H1 (cell line): ENCODE results near the gene ZNF565. TPM values are rescaled to one million over a fixed set of nuclear protein-coding genes. Genes with fewer than 3 reads are reported as not detected.

ENCODE experiments used
- CTCF ChIA-PET: fragments of 300-600 bp; sonication (Branson Sonifier 250); formaldehyde crosslinking; loops from one replicate; lab custom pipeline; 2021; ENCODE audit not compliant: partially characterized antibody; lab: Charles Lee
- POLR2A ChIA-PET: fragments of 300-600 bp; sonication (Branson Sonifier 250); formaldehyde crosslinking; loops from one replicate; lab custom pipeline; 2021; ENCODE audit warnings: inconsistent platforms; ENCODE audit not compliant: partially characterized antibody; lab: Charles Lee
- DNase-seq, 2 experiments: peaks; one replicate each; pipeline versions ENCODE4 v3.0.0 to v3.0.0-alpha.2; 2010 to 2022; ENCODE audit warnings: low spot score in 2 of 2, low read depth in 1 of 2, mixed read lengths in 1 of 2
- FAIRE-seq: peaks from 2 replicates; lab custom pipeline; 2011; peaks lifted over from hg19 to GRCh38; lab: Jason Lieb, UNC
- H2AFZ ChIP-seq: 2 replicates; pipeline ENCODE4 v1.8.1; 2012; ENCODE audit warnings: low read length, inconsistent platforms
- H2AK5ac ChIP-seq: 2 replicates; pipeline ENCODE4 v1.6.1; 2013; ENCODE audit warnings: low read depth, low read length
- H2BK120ac ChIP-seq: replicated peaks from 2 replicates; pipeline ENCODE3; 2013; ENCODE audit warnings: low read depth, low read length, inconsistent platforms
- H2BK12ac ChIP-seq: 2 replicates; pipeline ENCODE4 v1.6.1; 2013; ENCODE audit warnings: low read depth, low read length
- H2BK15ac ChIP-seq: 2 replicates; pipeline ENCODE4 v1.6.1; 2013; ENCODE audit warnings: low read length
- H2BK20ac ChIP-seq: 2 replicates; pipeline ENCODE4 v1.6.1; 2013; ENCODE audit warnings: low read length
- H2BK5ac ChIP-seq: 2 replicates; pipeline ENCODE4 v1.6.1; 2013; ENCODE audit warnings: low read depth, low read length
- H3K14ac ChIP-seq: 2 replicates; pipeline ENCODE4 v1.6.1; 2013; ENCODE audit warnings: inconsistent platforms; ENCODE audit not compliant: insufficient read length
- H3K18ac ChIP-seq: 2 replicates; pipeline ENCODE4 v1.6.1; 2013; ENCODE audit warnings: low read length; ENCODE audit errors: extremely low read depth
- H3K23ac ChIP-seq: 2 replicates; pipeline ENCODE4 v1.6.1; 2013; ENCODE audit warnings: inconsistent platforms; ENCODE audit not compliant: insufficient read length
- H3K23me2 ChIP-seq: 2 replicates; pipeline ENCODE4 v1.6.1; 2013; ENCODE audit warnings: low read depth, low read length
- H3K27ac ChIP-seq: 2 replicates; pipeline ENCODE4 v1.6.1; 2011; ENCODE audit warnings: low read depth, low read length, inconsistent platforms
- H3K27me3 ChIP-seq, 4 experiments: replicated peaks in 1 of 4; 1 replicate in 1 of 4; 2 replicates in 3 of 4; pipeline versions ENCODE4 v1.6.1 to v1.8.1; 2011 to 2013; ENCODE audit warnings: low read length in 3 of 4, mild to moderate bottlenecking in 3 of 4, inconsistent platforms in 2 of 4, mixed read lengths in 2 of 4, moderate library complexity in 1 of 4; ENCODE audit not compliant: control insufficient read depth in 3 of 4, insufficient read depth in 3 of 4; ENCODE audit errors: extremely low read depth in 1 of 4
- H3K36me3 ChIP-seq, 4 experiments: 2 replicates each; pipeline versions ENCODE4 v1.6.1 to v1.8.1; 2011 to 2013; ENCODE audit warnings: mild to moderate bottlenecking in 4 of 4, low read length in 3 of 4, moderate library complexity in 2 of 4, control low read depth in 1 of 4, inconsistent platforms in 1 of 4; ENCODE audit not compliant: insufficient read depth in 4 of 4, control insufficient read depth in 2 of 4
- H3K4ac ChIP-seq: replicated peaks from 2 replicates; pipeline ENCODE3; 2013; ENCODE audit warnings: low read length, low read depth, mixed read lengths, inconsistent platforms; ENCODE audit not compliant: insufficient read length
- H3K4me1 ChIP-seq, 4 experiments: replicated peaks in 1 of 4; 1 replicate in 1 of 4; 2 replicates in 3 of 4; pipeline versions ENCODE4 v1.6.1 to v1.8.1; 2011 to 2013; ENCODE audit warnings: low read length in 3 of 4, inconsistent platforms in 2 of 4, mixed read lengths in 1 of 4; ENCODE audit not compliant: insufficient read depth in 4 of 4, control insufficient read depth in 3 of 4
- H3K4me2 ChIP-seq, 2 experiments: 2 replicates each; pipeline versions ENCODE4 v1.6.1 to v1.8.1; 2011 to 2013; ENCODE audit warnings: low read depth in 2 of 2, low read length in 2 of 2, control low read depth in 1 of 2, inconsistent platforms in 1 of 2, mild to moderate bottlenecking in 1 of 2; ENCODE audit not compliant: insufficient read depth in 1 of 2
- H3K4me3 ChIP-seq, 4 experiments: fragments of 200-600, 300-600 bp in 1 of 4; sonication (generic), shearing (Covaris generic), sonication (Bioruptor Twin) in 1 of 4; 2 replicates each; pipeline versions ENCODE4 v1.5.1 to v1.8.1; 2011 to 2016; ENCODE audit warnings: low read length in 4 of 4, low read depth in 3 of 4, control low read depth in 2 of 4, inconsistent platforms in 2 of 4, mild to moderate bottlenecking in 2 of 4, mixed read lengths in 1 of 4, moderate library complexity in 1 of 4; ENCODE audit not compliant: insufficient read depth in 2 of 4; ENCODE audit errors: extremely low read depth in 1 of 4
- H3K56ac ChIP-seq: replicated peaks from 2 replicates; pipeline ENCODE3; 2013; ENCODE audit warnings: low read depth, mild to moderate bottlenecking, mixed read lengths, low read length, inconsistent platforms; ENCODE audit not compliant: insufficient read length
- H3K79me1 ChIP-seq: 2 replicates; pipeline ENCODE4 v1.6.1; 2013; ENCODE audit warnings: low read depth, low read length, control low read depth
- H3K79me2 ChIP-seq, 2 experiments: 2 replicates each; pipeline versions ENCODE4 v1.6.1 to v1.8.1; 2012 to 2013; ENCODE audit warnings: low read length in 2 of 2, mild to moderate bottlenecking in 2 of 2, inconsistent platforms in 1 of 2; ENCODE audit not compliant: insufficient read depth in 2 of 2, control insufficient read depth in 1 of 2
- H3K9ac ChIP-seq, 4 experiments: replicated peaks in 1 of 4; 1 replicate in 1 of 4; 2 replicates in 3 of 4; pipeline versions ENCODE4 v1.6.1 to v1.8.1; 2011 to 2013; ENCODE audit warnings: low read depth in 3 of 4, low read length in 3 of 4, control low read depth in 2 of 4, mild to moderate bottlenecking in 2 of 4, moderate library complexity in 2 of 4, inconsistent platforms in 1 of 4; ENCODE audit errors: extremely low read depth in 1 of 4
- H3K9me3 ChIP-seq, 2 experiments: 2 replicates each; pipeline versions ENCODE4 v1.6.1 to v1.8.1; 2012 to 2013; ENCODE audit warnings: mild to moderate bottlenecking in 2 of 2, moderate library complexity in 2 of 2, control low read depth in 1 of 2, inconsistent platforms in 1 of 2, low read depth in 1 of 2, low read length in 1 of 2, mixed read lengths in 1 of 2; ENCODE audit not compliant: insufficient read depth in 2 of 2
- H4K20me1 ChIP-seq, 2 experiments: replicated peaks in 1 of 2; 2 replicates each; pipeline versions ENCODE3 to v1.8.1; 2011 to 2013; ENCODE audit warnings: inconsistent platforms in 2 of 2, low read length in 2 of 2, mild to moderate bottlenecking in 1 of 2; ENCODE audit not compliant: insufficient read depth in 2 of 2, control insufficient read depth in 1 of 2
- H4K5ac ChIP-seq: 2 replicates; pipeline ENCODE4 v1.6.1; 2013; ENCODE audit warnings: low read length, low read depth, mixed read lengths, inconsistent platforms; ENCODE audit not compliant: insufficient read length
- H4K8ac ChIP-seq: 2 replicates; pipeline ENCODE4 v1.8.0; 2013; ENCODE audit warnings: mild to moderate bottlenecking, moderate library complexity, low read length, inconsistent platforms; ENCODE audit not compliant: insufficient read depth; ENCODE audit errors: extremely low read depth
- H4K91ac ChIP-seq: replicated peaks from 2 replicates; pipeline ENCODE3; 2013; ENCODE audit warnings: low read length, mixed read lengths, inconsistent platforms; ENCODE audit not compliant: insufficient read length
- HDAC6 ChIP-seq: IDR thresholded peaks from one replicate; pipeline ENCODE4 v1.7.1; 2012; ENCODE audit warnings: low read depth, mild to moderate bottlenecking, inconsistent platforms, low read length, moderate library complexity
- JUN ChIP-seq: IDR thresholded peaks from 2 replicates; pipeline ENCODE4 v1.6.1; 2011; ENCODE audit warnings: low read depth, mild to moderate bottlenecking, improper control_type of control experiment, low read length
- RFX5 ChIP-seq: IDR thresholded peaks from 2 replicates; pipeline ENCODE4 v1.6.1; 2011; ENCODE audit warnings: low read depth, low read length, improper control_type of control experiment, borderline replicate concordance
- SIN3A ChIP-seq, 2 experiments: IDR thresholded peaks in 1 of 2; conservative IDR thresholded peaks in 1 of 2; 2 replicates each; pipeline ENCODE4 v1.6.1; 2011 to 2012; ENCODE audit warnings: low read length in 2 of 2, improper control_type of control experiment in 1 of 2, low read depth in 1 of 2, mild to moderate bottlenecking in 1 of 2
- TBP ChIP-seq: IDR thresholded peaks from 2 replicates; pipeline ENCODE4 v1.6.1; 2011; ENCODE audit warnings: low read depth, low read length, improper control_type of control experiment
- TEAD4 ChIP-seq: IDR thresholded peaks from 2 replicates; pipeline ENCODE4 v1.6.1; 2012; ENCODE audit warnings: low read depth, low read length, inconsistent platforms, mixed read lengths
- ZNF274 ChIP-seq: IDR thresholded peaks from 2 replicates; pipeline ENCODE4 v1.7.0; 2012; ENCODE audit warnings: low read length, borderline replicate concordance; ENCODE audit errors: extremely low read depth
- WGBS, 2 experiments: shearing (Covaris generic) in 1 of 2; methylation state at CpG; one replicate each; pipeline versions ENCODE4 v1.1.6 to v1.1.7; 2013 to 2015; ENCODE audit warnings: low lambda C conversion rate in 2 of 2, mixed read lengths in 2 of 2, inconsistent platforms in 1 of 2, low coverage in 1 of 2, missing lambda C conversion rate in 1 of 2; ENCODE audit not compliant: insufficient replicate concordance in 2 of 2, insufficient coverage in 1 of 2, insufficient read length in 1 of 2; ENCODE audit errors: extremely low coverage in 1 of 2, missing lambda C conversion rate in 1 of 2; 5-methylcytosine and 5-hydroxymethylcytosine counted together
- polyA plus RNA-seq, 7 experiments: library from polyadenylated mRNA; depleted of rRNA in 3 of 7; stranded (reverse) in 5 of 7; unstranded in 2 of 7; fragments of >200 nt in 5 of 7; fragments of 200-250 nt in 2 of 7; gene quantifications; 1 replicate in 5 of 7; 2 replicates in 1 of 7; 4 replicates in 1 of 7; pipeline versions ENCODE4 v1.2.1 to v1.2.3, GENCODE V29; 2011 to 2013; ENCODE audit warnings: missing spikeins in 2 of 7, mixed read lengths in 2 of 7
- total RNA-seq: library from RNA; stranded (reverse); fragmentation: NEBNext Ultra II Directional; extraction: Animal tissue kit (Norgen Biotek cat#: 25700); gene quantifications from 2 replicates; pipeline ENCODE4 v1.2.1, GENCODE V29; 2021

Gene ZNF565
- total and polyA plus RNA-seq, 2 of the 8 experiments (the other 6 are each of a cell fraction or from before 2014, with no cell fraction given), result 0.89 to 3.1 TPM

- Histone ChIP-seq H3K79me1 (no peaks in the 10 kb centered on the region), H4K91ac (no peak overlapping the region), H3K27ac (no peak overlapping the region), H3K36me3 (peaks cover 0 to 2% (median 0%) of the 10 kb centered on the region in 4 experiments; a peak in 1 of 8 replicates), H3K4me2 (peak overlapping the region in 1 of 2 experiments; percentile 43; a peak in 2 of 4 replicates), H3K4me3 (peak overlapping the region in 1 of 4 experiments; percentile 34; a peak in 1 of 8 replicates), H2BK120ac (no peak overlapping the region), H2BK20ac (no peak overlapping the region), H2AFZ (no peak overlapping the region), H2BK5ac (no peak overlapping the region), H2AK5ac (no peak overlapping the region), H3K79me2 (no peaks in the 10 kb centered on the region), H3K23me2 (no peaks in the 10 kb centered on the region), H3K4ac (no peak overlapping the region), H3K9ac (no peak overlapping the region; a peak in 1 of 7 replicates), H3K4me1 (no peaks in the 10 kb centered on the region; a peak in 1 of 7 replicates), H3K23ac (no peak overlapping the region), H3K27me3 (no peaks in the 10 kb centered on the region), H3K9me3 (peaks cover 6 to 49% of the 10 kb centered on the region in 2 experiments), H4K8ac (peak overlapping the region; percentile 89; the same call in 1 of the 2 replicates), H2BK15ac (no peak overlapping the region), H4K5ac (no peak overlapping the region), H3K56ac (no peak overlapping the region), H3K18ac (no peak overlapping the region), H4K20me1 (no peaks in the 10 kb centered on the region), H2BK12ac (no peak overlapping the region), H3K14ac (no peak overlapping the region)
- TF ChIP-seq SIN3A (conservative IDR thresholded peaks at IDR 0.05 in 1 of 2, IDR thresholded peaks at IDR 0.05 in 1 of 2; ENCODE audit: low read depth in 1 of 2, low read length in 2 of 2) (no peak), HDAC6 (no peak), TEAD4 (no peak), ZNF274 (no peak), TBP (no peak), RFX5 (no peak), JUN (no peak)
- CTCF ChIA-PET, result no interaction called here
- FAIRE-seq (no peak), DNase-seq (peak in 1 of 2 experiments; percentile 79)
- POLR2A ChIA-PET, result no interaction called here
- 94% methylated on average over 23 of the region's 37 CpGs; no CpG with 5 or more reads in 1 of the 2 experiments for WGBS, 2 experiments
Observed at GRCh38 chr19:36257520-36257876, 43.0 kb upstream of the ZNF565 start.
